ENCODE results near the gene FKBP14.
A peak's percentile ranks its signal among the peaks of the same experiment; 100 is the strongest.

The FKBP14 gene

GRCh38 chr7:30032310-30033125 is 6.0 kb upstream of the FKBP14 start:
- no peak for DNase-seq (ENCODE audit: low spot score)

DNA sequence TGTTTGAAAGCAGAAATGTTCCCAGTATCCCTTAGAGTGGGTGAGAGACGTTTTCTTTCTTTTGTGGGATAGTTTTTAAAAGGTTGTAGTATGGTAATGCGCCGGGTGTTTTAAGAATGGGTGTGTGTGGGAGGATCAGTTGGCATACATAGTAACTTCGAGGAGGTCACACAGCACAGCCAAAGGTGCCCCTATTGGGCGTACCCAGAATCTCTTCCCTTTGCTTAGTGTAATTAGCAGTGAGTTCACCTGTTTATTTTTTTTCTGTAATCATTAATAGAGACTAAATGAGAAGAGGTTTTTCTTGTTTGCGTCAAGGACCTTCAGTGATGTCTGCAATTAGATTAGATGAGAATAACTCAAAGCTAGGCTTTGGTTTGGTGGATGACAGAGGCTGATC is 3.2 kb upstream of the FKBP14 start:
- DNase-seq (ENCODE audit: low spot score), result peak; percentile 23

GRCh38 chr7:30028749-30029635 is 2.5 kb upstream of the FKBP14 start:
- peak; percentile 36 for DNase-seq (ENCODE audit: low spot score)

DNA sequence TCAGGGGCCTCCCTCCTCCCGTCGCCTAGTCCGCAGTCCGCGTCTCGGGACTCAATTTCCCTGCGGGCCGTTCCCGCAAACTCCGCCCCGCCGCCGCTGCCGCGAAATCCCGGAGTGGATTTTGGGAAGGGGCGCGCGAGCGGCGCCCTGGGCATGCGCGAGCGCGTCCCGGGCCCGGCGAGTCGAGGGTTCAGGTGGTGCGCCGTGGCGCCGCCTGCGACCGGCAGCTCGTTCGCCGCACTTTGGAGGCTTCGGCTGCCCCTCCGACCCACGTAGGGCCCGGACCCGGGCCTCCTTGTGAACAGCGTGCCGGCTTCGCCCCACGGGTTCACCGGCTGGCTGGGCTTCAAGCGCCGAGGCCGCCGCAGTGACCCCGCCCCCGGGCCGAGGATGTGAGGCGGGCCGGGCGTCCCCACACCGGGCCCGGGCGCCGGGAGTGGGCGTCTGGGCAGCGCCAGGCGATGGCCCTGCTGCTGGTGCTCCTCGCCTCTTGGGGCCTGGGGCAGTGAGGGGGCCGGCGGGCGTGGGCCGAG is 1.8 kb upstream of the FKBP14 start, which contains the start of gene PLEKHA8:
Gene PLEKHA8, plus strand, starts transcription at position 197 of the 533 bp plus-strand sequence. CDS start 351 bp downstream, outside the sequence.
- peak; percentile 94 for DNase-seq (ENCODE audit: low spot score)

- no peak for DNase-seq (ENCODE audit: low spot score)
Observed at GRCh38 chr7:30027740-30028215, 1.3 kb upstream of the FKBP14 start.

- peak; percentile 66 for DNase-seq (ENCODE audit: low spot score)
Observed at GRCh38 chr7:30027065-30027456, 559 bp upstream of the FKBP14 start.

GRCh38 chr7:30023524-30023923 is 3.0 kb downstream of the FKBP14 start:
- DNase-seq (ENCODE audit: low spot score), result no peak

- no peak for DNase-seq (ENCODE audit: low spot score)
Observed at GRCh38 chr7:30022991-30023390, 3.5 kb downstream of the FKBP14 start.

DNA sequence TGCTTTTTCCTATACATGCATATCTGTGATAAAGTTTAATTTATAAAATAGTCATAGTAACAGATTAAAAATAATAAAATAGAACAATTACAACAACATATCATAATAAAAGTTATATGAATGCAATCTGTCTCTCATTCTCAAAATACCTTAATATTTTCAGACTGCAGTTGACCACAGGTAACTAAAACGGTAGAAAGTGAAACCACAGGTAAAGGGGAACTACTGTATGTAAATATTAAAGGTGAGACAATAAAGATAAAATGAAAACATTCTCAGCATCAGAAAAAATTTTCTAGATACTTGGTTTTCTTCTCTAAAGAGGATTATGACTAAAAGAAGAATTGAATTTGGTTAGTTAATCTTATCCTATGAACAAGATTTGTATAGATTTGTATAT is 6.0 kb downstream of the FKBP14 start:
- DNase-seq (ENCODE audit: low spot score), result no peak

DNA sequence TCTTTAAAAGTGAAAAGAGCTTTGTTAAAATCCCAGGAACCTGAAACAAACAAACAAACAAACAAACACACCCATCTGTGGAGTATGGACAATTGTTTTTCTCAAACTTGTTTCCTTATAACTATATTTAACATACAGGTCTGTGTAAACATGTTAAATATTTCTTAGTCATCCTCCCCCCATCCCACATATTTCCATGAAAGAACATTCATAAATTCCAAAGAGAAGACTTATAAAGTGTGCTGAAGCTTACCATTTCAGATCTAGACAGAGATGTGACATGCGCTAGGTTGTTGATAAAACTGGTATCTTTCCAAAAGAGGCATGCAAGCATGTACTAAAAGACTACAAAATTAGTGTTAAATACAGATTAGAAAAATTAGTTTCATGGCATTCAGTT is 6.5 kb downstream of the FKBP14 start:
- no peak for DNase-seq (ENCODE audit: low spot score)

- no peak for DNase-seq (ENCODE audit: low spot score)
Observed at GRCh38 chr7:30019387-30019786, 7.1 kb downstream of the FKBP14 start.

GRCh38 chr7:30018451-30018850 is 8.1 kb downstream of the FKBP14 start:
- no peak for DNase-seq (ENCODE audit: low spot score)

GRCh38 chr7:30012757-30013156 is 13.7 kb downstream of the FKBP14 start:
- no peak for DNase-seq (ENCODE audit: low spot score)

GRCh38 chr7:30010021-30010420 is 16.5 kb downstream of the FKBP14 start:
- no peak for DNase-seq (ENCODE audit: low spot score)

DNA sequence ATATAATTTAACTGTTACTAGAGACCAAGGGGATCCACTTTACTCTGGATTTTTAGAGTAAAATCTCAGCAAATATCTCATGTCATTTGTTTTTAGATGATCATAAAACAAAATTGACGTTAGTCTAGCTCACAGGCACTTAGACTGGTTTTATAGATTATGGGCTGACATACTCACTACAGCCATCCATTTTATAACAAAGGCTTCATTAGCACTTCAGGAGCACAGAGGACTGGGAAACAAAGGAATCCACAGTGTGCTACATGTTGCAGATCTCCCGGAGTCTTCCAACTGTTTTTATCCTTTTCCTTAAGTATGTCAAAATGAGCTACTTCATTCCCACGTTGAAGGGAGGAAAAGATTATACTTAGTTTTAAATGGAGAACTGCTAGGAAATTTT is 21.0 kb downstream of the FKBP14 start:
- no peak for DNase-seq (ENCODE audit: low spot score)

DNA sequence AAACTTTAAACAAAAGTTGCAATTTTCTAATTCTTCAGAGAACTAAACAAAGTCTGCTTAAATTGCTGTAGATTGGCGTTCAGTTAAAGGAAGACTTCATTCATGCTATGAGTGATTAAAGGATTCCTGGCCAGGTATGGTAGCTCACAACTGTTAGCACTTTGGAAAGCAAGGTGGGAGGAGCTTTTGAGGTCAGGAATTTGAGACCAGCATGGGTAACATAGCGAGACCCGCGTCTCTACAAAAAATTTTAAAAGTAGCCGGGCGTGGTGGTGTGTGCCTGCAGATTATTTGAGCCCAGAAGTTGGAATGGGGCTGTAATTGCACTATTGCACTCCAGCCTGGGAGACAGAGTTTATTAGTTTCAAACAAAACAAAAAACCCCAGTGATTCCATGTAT is 23.4 kb downstream of the FKBP14 start:
- no peak for DNase-seq (ENCODE audit: low spot score)

DNA sequence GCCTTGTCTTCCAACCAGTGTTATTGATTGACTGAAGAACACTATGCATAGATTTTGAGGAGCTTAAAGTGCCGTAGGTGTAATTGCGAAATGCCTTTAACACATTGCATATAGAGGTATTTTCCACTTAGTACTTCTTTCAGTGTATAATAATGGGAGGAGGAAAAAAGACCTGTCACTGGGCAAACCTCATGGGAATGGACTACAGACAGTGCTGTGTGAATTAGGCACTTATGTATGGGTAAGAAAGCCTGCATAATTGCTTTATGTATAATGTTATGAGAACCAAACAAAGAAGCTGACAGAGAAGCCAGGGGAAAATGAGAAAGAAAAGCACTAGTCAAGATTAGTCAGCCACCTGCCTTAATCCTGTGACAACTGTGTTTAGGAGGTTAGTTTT is 24.5 kb downstream of the FKBP14 start:
- DNase-seq (ENCODE audit: low spot score), result no peak

DNA sequence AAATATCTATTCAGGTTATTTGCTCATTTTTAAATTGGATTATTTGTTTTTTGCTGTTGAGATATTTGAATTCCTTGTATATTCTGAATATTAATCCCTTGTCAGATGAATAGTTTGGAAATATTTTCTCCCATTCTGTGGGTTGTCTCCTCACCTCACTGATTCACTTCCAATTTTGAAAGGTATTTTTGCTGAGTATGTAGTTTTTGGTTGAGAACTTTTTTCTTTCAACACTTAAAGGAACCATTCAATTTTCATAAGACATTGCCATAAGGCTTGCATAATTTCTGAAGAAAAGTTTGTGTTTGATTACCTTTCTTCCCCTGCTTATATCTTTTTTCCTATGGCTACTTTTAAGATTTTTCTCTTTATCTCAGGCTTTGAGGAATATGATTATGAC is 28.0 kb downstream of the FKBP14 start:
- DNase-seq (ENCODE audit: low spot score), result no peak

GRCh38 chr7:29996321-29996720 is 30.2 kb downstream of the FKBP14 start:
- DNase-seq (ENCODE audit: low spot score), result no peak

DNA sequence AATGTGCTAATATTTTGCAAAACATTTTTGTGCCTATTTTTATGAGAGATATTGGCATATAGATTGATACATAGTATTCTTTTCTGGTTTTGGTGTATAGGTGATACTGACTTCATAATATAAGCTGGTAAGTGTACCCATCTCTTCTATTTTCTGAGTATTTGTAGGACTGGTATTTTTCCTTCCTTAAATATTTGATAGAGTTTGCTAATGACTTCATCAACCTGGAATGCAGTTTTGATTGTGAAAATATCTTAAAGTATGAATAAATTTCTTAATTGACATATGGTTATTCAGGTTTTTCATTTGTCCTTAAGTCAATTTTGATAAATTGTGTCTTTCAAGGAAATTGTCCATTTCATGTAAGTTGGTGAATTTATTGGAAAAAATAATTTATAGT is 30.9 kb downstream of the FKBP14 start:
- no peak for DNase-seq (ENCODE audit: low spot score)

GRCh38 chr7:29993140-29993539 is 33.4 kb downstream of the FKBP14 start:
- no peak for DNase-seq (ENCODE audit: low spot score)

DNA sequence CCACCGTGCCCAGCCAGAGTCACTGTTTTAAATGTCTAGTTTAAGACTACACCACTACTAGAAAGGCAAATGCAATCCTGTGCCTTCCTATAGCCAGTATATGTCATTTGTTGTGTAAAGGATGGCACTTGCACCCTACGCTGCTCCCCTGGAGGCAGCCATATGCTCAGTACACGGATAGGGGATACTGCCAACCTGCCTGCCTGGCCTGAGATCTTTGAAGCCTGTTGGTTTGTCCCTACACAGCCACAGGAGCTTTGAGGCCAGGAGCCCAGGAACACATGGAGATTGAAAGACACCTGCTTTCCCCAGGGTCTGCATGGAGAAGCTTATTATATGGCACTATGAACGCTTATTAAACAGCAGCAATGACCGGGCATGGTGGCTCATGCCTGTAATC is 34.6 kb downstream of the FKBP14 start:
- DNase-seq (ENCODE audit: low spot score), result no peak

- DNase-seq (ENCODE audit: low spot score), result no peak
Observed at GRCh38 chr7:29990931-29991330, 35.6 kb downstream of the FKBP14 start.
